GM08714 (cell line): ENCODE measurements around the gene INTS15.
A peak's percentile ranks its signal among the peaks of the same experiment; 100 is the strongest.
"Not testable (repeated sequence)": the region's sequence is repeated elsewhere in the genome, so short reads cannot be mapped to it uniquely, and the experiment has no call there.

Experiments used
- H3K4me3 ChIP-seq: fragments of 200-500 bp; sonication (Bioruptor generic); 2 replicates; pipeline ENCODE4 v1.5.1; 2014; ENCODE audit warnings: mild to moderate bottlenecking, low read length, inconsistent platforms
- ZNF274 ChIP-seq: IDR thresholded peaks from 2 replicates; pipeline ENCODE4 v1.6.1; 2012; ENCODE audit warnings: mild to moderate bottlenecking, low read depth, low read length

INTS15 gene

GRCh38 chr7:6619961-6620360 is 30.1 kb downstream of the INTS15 start:
- no peak for TF ChIP-seq ZNF274
- no peak overlapping the region for H3K4me3 ChIP-seq

- H3K4me3 ChIP-seq: no peak overlapping the region
- no peak for TF ChIP-seq ZNF274
Measured at GRCh38 chr7:6621195-6622133, 31.6 kb downstream of the INTS15 start.

- TF ChIP-seq ZNF274: no peak
- no peak overlapping the region for H3K4me3 ChIP-seq
Measured at GRCh38 chr7:6622134-6622710, 32.4 kb downstream of the INTS15 start.

GRCh38 chr7:6623589-6624245 is 33.9 kb downstream of the INTS15 start:
- H3K4me3 ChIP-seq: no peak overlapping the region

GRCh38 chr7:6624246-6624611 is 34.4 kb downstream of the INTS15 start:
- H3K4me3 ChIP-seq: no peak overlapping the region
- TF ChIP-seq ZNF274: no peak

More at GRCh38 chr7:6623589-6624245, 33.9 kb downstream of the INTS15 start:
- no peak for TF ChIP-seq ZNF274

- no peak for TF ChIP-seq ZNF274
- no peak overlapping the region for H3K4me3 ChIP-seq
Measured at GRCh38 chr7:6628045-6628444, 38.2 kb downstream of the INTS15 start.

- no peak for TF ChIP-seq ZNF274
- no peak overlapping the region for H3K4me3 ChIP-seq
Measured at GRCh38 chr7:6630007-6630849, 40.4 kb downstream of the INTS15 start.

- no peak for TF ChIP-seq ZNF274
- no peak overlapping the region for H3K4me3 ChIP-seq
Measured at GRCh38 chr7:6631605-6632004, 41.8 kb downstream of the INTS15 start.

- H3K4me3 ChIP-seq: no peak overlapping the region
- TF ChIP-seq ZNF274: no peak
Measured at GRCh38 chr7:6634021-6634420, 44.2 kb downstream of the INTS15 start.

- H3K4me3 ChIP-seq: not testable (repeated sequence)
Measured at GRCh38 chr7:6634971-6635370, 45.1 kb downstream of the INTS15 start.

- TF ChIP-seq ZNF274: no peak
Measured at GRCh38 chr7:6636741-6637543, 47.1 kb downstream of the INTS15 start, which contains the start of gene ZNF316. TSS of gene ZNF316 (plus strand) at chr7:6637318. CDS start at chr7:6642410, 5,092 bp downstream.

GRCh38 chr7:6637544-6638229 is 47.9 kb downstream of the INTS15 start:
- peak overlapping the region; percentile 67 for H3K4me3 ChIP-seq
- no peak for TF ChIP-seq ZNF274

More at GRCh38 chr7:6636741-6637543, 47.1 kb downstream of the INTS15 start, which contains the start of gene ZNF316:
- peak within 1 kb of the TSS; percentile 67 for H3K4me3 ChIP-seq
